ENCODE data around the gene RAPGEF4.

DNA sequence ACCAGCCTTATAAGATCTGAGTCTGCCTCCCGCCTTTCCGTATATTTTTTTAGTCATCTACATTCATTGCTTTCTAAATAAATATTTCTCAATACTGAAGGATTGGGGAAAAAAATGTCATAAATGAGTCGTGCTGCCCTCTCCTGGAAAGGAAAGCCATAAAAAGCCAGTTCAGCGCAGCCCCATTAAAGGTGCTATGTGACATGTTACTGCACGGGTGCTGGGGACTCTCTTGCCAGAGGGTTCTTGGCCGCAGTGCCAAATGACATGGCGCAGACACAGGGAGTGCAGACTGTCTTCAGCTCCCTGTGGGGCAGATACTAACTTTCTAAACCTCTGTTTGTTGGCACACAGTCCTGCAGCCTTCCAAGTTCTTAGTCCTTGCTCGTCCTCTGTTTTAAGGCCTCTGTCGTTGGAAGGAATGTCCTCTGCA, 286.3 kb downstream of the RAPGEF4 start:
- TF ChIP-seq POLR2A (IDR thresholded peaks at IDR 0.05) (no peak), CTCF (IDR thresholded peaks at IDR 0.05) (no peak)
